ENCODE measurements around the gene RPS27. TPM values are rescaled to one million over a fixed set of nuclear protein-coding genes. Genes with fewer than 3 reads are reported as not detected.

RPS27 gene
- polyA plus RNA-seq, 3 donors, result 4,186 to 7,443 (median 4,309) TPM

- Histone ChIP-seq H3K79me2 (ENCODE audit: insufficient read depth, low read length) (peaks cover 84% of the 10 kb centered on the region), H3K27ac (ENCODE audit: low read depth in 1 of 2, low read length in 2 of 2) (peak overlapping the region; percentile 7 to 11), H2AFZ (ENCODE audit: insufficient read depth, low read depth, low read length, poor library complexity, severe bottlenecking) (no peak overlapping the region), H3K27me3 (ENCODE audit: control insufficient read depth in 2 of 2, insufficient read depth in 2 of 2, low read length in 2 of 2) (no peaks in the 10 kb centered on the region), H3K9ac (ENCODE audit: insufficient read depth, low read length, poor library complexity, severe bottlenecking) (no peak overlapping the region), H3K4me2 (replicated peaks; ENCODE audit: extremely low read depth, low read length, poor library complexity, severe bottlenecking) (no peak overlapping the region), H3K36me3 (replicated peaks in 1 of 2; ENCODE audit: control insufficient read depth in 1 of 2, insufficient read depth in 2 of 2, low read length in 2 of 2) (peaks cover 16 to 35% of the 10 kb centered on the region in 2 donors), H3K9me3 (replicated peaks in 1 of 2; ENCODE audit: control insufficient read depth in 1 of 2, insufficient read depth in 1 of 2, low read length in 2 of 2) (no peaks in the 10 kb centered on the region), H3K4me1 (ENCODE audit: control insufficient read depth in 1 of 2, insufficient read depth in 2 of 2, low read length in 2 of 2) (peaks cover 60 to 74% of the 10 kb centered on the region in 2 donors), H3K4me3 (replicated peaks in 1 of 3; ENCODE audit: low read depth in 2 of 3, low read length in 3 of 3) (peak overlapping the region in 1 of 3 experiments; percentile 97), H4K20me1 (ENCODE audit: insufficient read depth, low read length) (peaks cover 49% of the 10 kb centered on the region)
- TF ChIP-seq CTCF (IDR thresholded peaks at IDR 0.05), result no peak
- peaks cover 64% of the 10 kb centered on the region for H3K4me1 Mint-ChIP-seq
- H3K9me3 Mint-ChIP-seq, result peaks cover 0 to 4% (median 0%) of the 10 kb centered on the region in 7 donors
- no peak for DNase-seq
- peak overlapping the region in 6 of 7 donors; percentile 52 to 98 (median 76) for H3K27ac Mint-ChIP-seq
- no peaks in the 10 kb centered on the region for H3K27me3 Mint-ChIP-seq (ENCODE audit: low read depth in 3 of 3)
- H3K4me3 Mint-ChIP-seq, result peak overlapping the region in 1 of 2 donors; percentile 98
- peaks cover 22 to 39% of the 10 kb centered on the region in 2 donors for H3K36me3 Mint-ChIP-seq
- intact Hi-C loops (cut with micrococcal nuclease), result loop anchor here in 1 of 2 donors (5.0 kb wide), 1 partner anchor 37 kb away; the partner anchor contains the start of gene GATAD2B
- WGBS (ENCODE audit: insufficient coverage), result 83% methylated on average over 1 of the region's 3 CpGs
Measured at GRCh38 chr1:153959454-153959853, 31.1 kb upstream of the RPS27 start.

GRCh38 chr1:153960206-153960605, 30.4 kb upstream of the RPS27 start:
- intact Hi-C loops (cut with micrococcal nuclease), result loop anchor here in 1 of 2 donors (5.0 kb wide), 1 partner anchor 168 kb away; no protein-coding TSS in a partner anchor
- peaks cover 83% of the 10 kb centered on the region for H3K79me2 ChIP-seq (ENCODE audit: insufficient read depth, low read length)
- no peaks in the 10 kb centered on the region for H3K27me3 Mint-ChIP-seq (ENCODE audit: low read depth in 3 of 3)

More at GRCh38 chr1:153960206-153960605, 30.4 kb upstream of the RPS27 start:
- Histone ChIP-seq H3K27me3 (ENCODE audit: control insufficient read depth in 2 of 2, insufficient read depth in 2 of 2, low read length in 2 of 2) (no peaks in the 10 kb centered on the region), H3K27ac (ENCODE audit: low read depth in 1 of 2, low read length in 2 of 2) (peak overlapping the region in 1 of 2 donors; percentile 11), H3K36me3 (replicated peaks in 1 of 2; ENCODE audit: control insufficient read depth in 1 of 2, insufficient read depth in 2 of 2, low read length in 2 of 2) (peaks cover 10 to 27% of the 10 kb centered on the region in 2 donors), H3K9me3 (replicated peaks in 1 of 2; ENCODE audit: control insufficient read depth in 1 of 2, insufficient read depth in 1 of 2, low read length in 2 of 2) (no peaks in the 10 kb centered on the region), H3K9ac (ENCODE audit: insufficient read depth, low read length, poor library complexity, severe bottlenecking) (no peak overlapping the region), H3K4me3 (replicated peaks in 1 of 3; ENCODE audit: low read depth in 2 of 3, low read length in 3 of 3) (no peak overlapping the region), H4K20me1 (ENCODE audit: insufficient read depth, low read length) (peaks cover 42% of the 10 kb centered on the region), H2AFZ (ENCODE audit: insufficient read depth, low read depth, low read length, poor library complexity, severe bottlenecking) (no peak overlapping the region), H3K4me2 (replicated peaks; ENCODE audit: extremely low read depth, low read length, poor library complexity, severe bottlenecking) (no peak overlapping the region), H3K4me1 (ENCODE audit: control insufficient read depth in 1 of 2, insufficient read depth in 2 of 2, low read length in 2 of 2) (peaks cover 62 to 77% of the 10 kb centered on the region in 2 donors)
- Mint-ChIP-seq H3K27ac (peak overlapping the region in 5 of 7 donors; percentile 30 to 92 (median 70)), H3K36me3 (peaks cover 17 to 31% of the 10 kb centered on the region in 2 donors), H3K4me3 (no peak overlapping the region), H3K9me3 (peaks cover 0 to 4% (median 0%) of the 10 kb centered on the region in 7 donors), H3K4me1 (peaks cover 65% of the 10 kb centered on the region)
- TF ChIP-seq CTCF (IDR thresholded peaks at IDR 0.05), result no peak
- no peak for DNase-seq
- 98% methylated on average over 11 of the region's 11 CpGs for WGBS (ENCODE audit: insufficient coverage)

Data from CD14-positive monocyte (primary cell).